CD4-positive, alpha-beta memory T cell (primary cell): ENCODE results near the gene EMILIN2. TPM values are rescaled to one million over a fixed set of nuclear protein-coding genes. Genes with fewer than 3 reads are reported as not detected.
A peak's percentile ranks its signal among the peaks of the same experiment; 100 is the strongest.

Source experiments
- CTCF ChIA-PET: fragments of 350-600 bp; sonication (Branson Sonifier 250); formaldehyde crosslinking; loops from one replicate; lab custom pipeline; 2021; ENCODE audit warnings: inconsistent platforms; ENCODE audit not compliant: partially characterized antibody; lab: Charles Lee
- POLR2A ChIA-PET: fragments of 350-600 bp; sonication (Branson Sonifier 250); formaldehyde crosslinking; loops from one replicate; lab custom pipeline; 2021; ENCODE audit not compliant: partially characterized antibody; lab: Charles Lee
- DNase-seq, 5 donors: peaks; one replicate each; pipeline versions ENCODE4 v3.0.0 to v3.0.0-alpha.2; 2020 to 2022; ENCODE audit warnings: mixed read lengths in 1 of 5
- H3K27ac ChIP-seq: one replicate; pipeline ENCODE4 v1.7.0; 2013; ENCODE audit warnings: low read depth, low read length
- H3K27me3 ChIP-seq: 2 replicates; pipeline ENCODE4 v1.7.0; 2013; ENCODE audit warnings: mild to moderate bottlenecking, low read length, moderate library complexity; ENCODE audit not compliant: insufficient read depth
- H3K36me3 ChIP-seq: 2 replicates; pipeline ENCODE4 v1.7.0; 2013; ENCODE audit warnings: mild to moderate bottlenecking, low read length, moderate library complexity; ENCODE audit not compliant: insufficient read depth
- H3K4me1 ChIP-seq: 2 replicates; pipeline ENCODE4 v1.7.0; 2013; ENCODE audit warnings: mild to moderate bottlenecking, low read length, moderate library complexity; ENCODE audit not compliant: insufficient read depth
- H3K4me3 ChIP-seq, 2 donors: one replicate each; pipeline ENCODE4 v1.7.0; 2013; ENCODE audit warnings: low read length in 2 of 2, mild to moderate bottlenecking in 1 of 2
- H3K9me3 ChIP-seq, 2 donors: one replicate each; pipeline ENCODE4 v1.7.0; 2013; ENCODE audit warnings: low read length in 2 of 2, control low read depth in 1 of 2; ENCODE audit not compliant: control insufficient read depth in 1 of 2
- H3K27ac Mint-ChIP-seq, 7 donors: one replicate each; pipeline ENCODE4 v1.8.0; 2020 to 2021; ENCODE audit warnings: mixed read lengths in 7 of 7, mild to moderate bottlenecking in 6 of 7, inconsistent platforms in 3 of 7, moderate library complexity in 3 of 7
- H3K27me3 Mint-ChIP-seq, 2 donors: one replicate each; pipeline ENCODE4 v1.8.0; 2020 to 2021; ENCODE audit warnings: mixed read lengths in 2 of 2
- H3K36me3 Mint-ChIP-seq, 2 donors: one replicate each; pipeline ENCODE4 v1.8.0; 2020 to 2021; ENCODE audit warnings: mixed read lengths in 2 of 2, inconsistent platforms in 1 of 2, mild to moderate bottlenecking in 1 of 2
- H3K4me1 Mint-ChIP-seq, 4 donors: one replicate each; pipeline ENCODE4 v1.8.0; 2020 to 2021; ENCODE audit warnings: mixed read lengths in 4 of 4, mild to moderate bottlenecking in 1 of 4
- H3K4me3 Mint-ChIP-seq, 8 donors: one replicate each; pipeline ENCODE4 v1.8.0; 2020 to 2021; ENCODE audit warnings: mixed read lengths in 8 of 8, mild to moderate bottlenecking in 7 of 8, moderate library complexity in 6 of 8, inconsistent platforms in 3 of 8
- H3K9me3 Mint-ChIP-seq, 8 donors: one replicate each; pipeline ENCODE4 v1.8.0; 2020 to 2021; ENCODE audit warnings: mixed read lengths in 8 of 8, mild to moderate bottlenecking in 5 of 8, inconsistent platforms in 3 of 8, moderate library complexity in 1 of 8
- intact Hi-C: fragments of 100-400 bp; cut with micrococcal nuclease; formaldehyde crosslinking; loops from one replicate; pipeline ENCODE4 v1.15.1; 2023
- polyA plus RNA-seq, 2 donors: library from polyadenylated mRNA; unstranded; fragments of 300-500 nt; fragmentation: Illumina TruSeq; gene quantifications; one replicate each; pipeline ENCODE4 v1.2.3, GENCODE V29; 2021
- total RNA-seq, 2 experiments: library from RNA; stranded (reverse); gene quantifications; one replicate each; pipeline ENCODE4 v1.2.3, GENCODE V29; 2021

Gene EMILIN2
- total and polyA plus RNA-seq, 4 experiments from 2014 or later = 4.9 to 11.4 (median 8.6) TPM

DNA sequence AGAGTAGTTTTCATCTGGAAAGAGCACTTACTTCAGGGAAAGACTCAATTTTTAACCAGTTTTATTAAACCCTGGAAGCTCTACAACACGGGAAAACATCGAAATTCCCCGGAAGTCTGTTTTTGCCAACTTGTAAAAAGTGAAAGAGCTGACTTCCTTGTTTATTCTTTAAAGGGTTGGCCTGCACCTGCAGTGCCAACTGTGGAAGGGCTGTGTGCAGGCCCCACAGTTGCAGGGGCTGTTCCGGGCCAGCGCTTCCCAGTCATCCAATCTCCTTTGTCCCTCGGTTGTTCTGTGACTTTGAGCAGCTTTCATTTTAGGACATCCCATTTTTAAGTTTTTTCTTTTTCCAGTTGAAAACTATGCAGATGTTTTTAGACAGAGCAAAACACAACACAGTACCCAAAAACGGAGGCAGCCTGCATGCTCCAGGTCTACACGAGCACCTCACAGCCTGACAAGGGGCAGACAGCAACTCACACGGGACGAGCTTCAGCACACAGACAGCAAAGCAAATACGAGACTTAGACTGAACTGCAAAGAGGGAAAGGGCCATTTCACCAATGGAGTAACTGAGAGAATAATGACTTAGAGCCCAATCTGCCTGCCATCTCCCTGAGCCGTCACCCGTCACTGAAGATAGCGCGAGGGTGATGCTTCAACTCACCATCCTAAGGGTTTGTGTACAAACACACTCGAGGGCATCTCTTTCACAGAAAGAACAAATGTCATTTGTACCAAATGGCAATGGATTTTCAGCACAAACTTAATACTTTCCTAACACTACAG, 70.6 kb downstream of the EMILIN2 start:
- no peaks in the 10 kb centered on the region for H3K9me3 ChIP-seq
- peaks cover 0 to 6% (median 0%) of the 10 kb centered on the region in 8 donors for H3K9me3 Mint-ChIP-seq
- no peak overlapping the region for H3K4me3 Mint-ChIP-seq
- ChIA-PET CTCF (interaction anchor here (0.8 to 1.3 kb wide), 3 partner anchors 11 to 234 kb away, joined by 3 read pairs; no protein-coding TSS in a partner anchor), POLR2A (interaction anchor here (0.6 to 1.4 kb wide), 2 partner anchors 24 to 27 kb away, joined by 3 read pairs; no protein-coding TSS in a partner anchor)
- intact Hi-C loops = no loop called here
- no peak overlapping the region for H3K27ac ChIP-seq
- H3K4me1 Mint-ChIP-seq = peaks cover 9 to 27% (median 12%) of the 10 kb centered on the region in 4 donors
- no peak overlapping the region for H3K4me3 ChIP-seq
- peaks cover 58 to 86% of the 10 kb centered on the region in 2 donors for H3K36me3 Mint-ChIP-seq
- H3K27ac Mint-ChIP-seq = peak overlapping the region; percentile 67 to 86 (median 82)
- H3K36me3 ChIP-seq = peaks cover 67% of the 10 kb centered on the region
- H3K27me3 Mint-ChIP-seq = no peaks in the 10 kb centered on the region
- H3K27me3 ChIP-seq = no peaks in the 10 kb centered on the region
- H3K4me1 ChIP-seq = peaks cover 7% of the 10 kb centered on the region
- no peak for DNase-seq

GRCh38 chr18:2918761-2919550, 72.2 kb downstream of the EMILIN2 start:
- DNase-seq = no peak
- peaks cover 0 to 2% (median 0%) of the 10 kb centered on the region in 8 donors for H3K9me3 Mint-ChIP-seq
- H3K27ac Mint-ChIP-seq = peak overlapping the region; percentile 36 to 86 (median 67)
- no peak overlapping the region for H3K4me3 ChIP-seq
- peaks cover 9 to 27% (median 12%) of the 10 kb centered on the region in 4 donors for H3K4me1 Mint-ChIP-seq
- no peak overlapping the region for H3K27ac ChIP-seq
- H3K9me3 ChIP-seq = no peaks in the 10 kb centered on the region
- peaks cover 60 to 93% of the 10 kb centered on the region in 2 donors for H3K36me3 Mint-ChIP-seq
- peaks cover 80% of the 10 kb centered on the region for H3K36me3 ChIP-seq
- H3K27me3 Mint-ChIP-seq = no peaks in the 10 kb centered on the region
- H3K27me3 ChIP-seq = no peaks in the 10 kb centered on the region
- ChIA-PET POLR2A (no interaction called here), CTCF (interaction anchor here (0.9 to 2.5 kb wide), 5 partner anchors 10 to 233 kb away, joined by 3 to 9 read pairs (median 3); no protein-coding TSS in a partner anchor)
- H3K4me3 Mint-ChIP-seq = no peak overlapping the region
- peaks cover 7% of the 10 kb centered on the region for H3K4me1 ChIP-seq
- intact Hi-C loops = no loop called here

GRCh38 chr18:2919600-2919999, 72.8 kb downstream of the EMILIN2 start:
- CTCF ChIA-PET = interaction anchor here (1.0 to 2.5 kb wide), 6 partner anchors 9 to 232 kb away, joined by 3 to 9 read pairs (median 3); no protein-coding TSS in a partner anchor
- Histone ChIP-seq H3K27ac (no peak overlapping the region), H3K4me3 (no peak overlapping the region), H3K27me3 (no peaks in the 10 kb centered on the region), H3K4me1 (peaks cover 7% of the 10 kb centered on the region), H3K36me3 (peaks cover 81% of the 10 kb centered on the region), H3K9me3 (no peaks in the 10 kb centered on the region)
- POLR2A ChIA-PET = interaction anchor here (1.1 kb wide), 1 partner anchor 12 kb away, joined by 4 read pairs; no protein-coding TSS in a partner anchor
- H3K4me3 Mint-ChIP-seq = no peak overlapping the region
- H3K4me1 Mint-ChIP-seq = peaks cover 9 to 27% (median 12%) of the 10 kb centered on the region in 4 donors
- no peak for DNase-seq
- peaks cover 62 to 93% of the 10 kb centered on the region in 2 donors for H3K36me3 Mint-ChIP-seq
- H3K9me3 Mint-ChIP-seq = peaks cover 0 to 2% (median 0%) of the 10 kb centered on the region in 8 donors
- H3K27me3 Mint-ChIP-seq = no peaks in the 10 kb centered on the region
- H3K27ac Mint-ChIP-seq = peak overlapping the region in 1 of 7 donors; percentile 35
- intact Hi-C loops = no loop called here

- Histone ChIP-seq H3K9me3 (no peaks in the 10 kb centered on the region), H3K4me3 (no peak overlapping the region), H3K36me3 (peaks cover 82% of the 10 kb centered on the region), H3K27ac (no peak overlapping the region), H3K27me3 (no peaks in the 10 kb centered on the region), H3K4me1 (peaks cover 7% of the 10 kb centered on the region)
- POLR2A ChIA-PET = interaction anchor here (1.1 kb wide), 1 partner anchor 13 kb away, joined by 4 read pairs; no protein-coding TSS in a partner anchor
- no peak for DNase-seq
- intact Hi-C loops = no loop called here
- H3K36me3 Mint-ChIP-seq = peaks cover 66 to 93% of the 10 kb centered on the region in 2 donors
- CTCF ChIA-PET = interaction anchor here (1.0 to 2.5 kb wide), 5 partner anchors 9 to 231 kb away, joined by 3 to 9 read pairs (median 3); no protein-coding TSS in a partner anchor
- H3K9me3 Mint-ChIP-seq = peaks cover 0 to 2% (median 0%) of the 10 kb centered on the region in 8 donors
- H3K27ac Mint-ChIP-seq = peak overlapping the region in 3 of 7 donors; percentile 29 to 82 (median 57)
- peaks cover 9 to 27% (median 12%) of the 10 kb centered on the region in 4 donors for H3K4me1 Mint-ChIP-seq
- H3K27me3 Mint-ChIP-seq = no peaks in the 10 kb centered on the region
- no peak overlapping the region for H3K4me3 Mint-ChIP-seq
Observed at GRCh38 chr18:2920027-2920426, 73.2 kb downstream of the EMILIN2 start.

DNA sequence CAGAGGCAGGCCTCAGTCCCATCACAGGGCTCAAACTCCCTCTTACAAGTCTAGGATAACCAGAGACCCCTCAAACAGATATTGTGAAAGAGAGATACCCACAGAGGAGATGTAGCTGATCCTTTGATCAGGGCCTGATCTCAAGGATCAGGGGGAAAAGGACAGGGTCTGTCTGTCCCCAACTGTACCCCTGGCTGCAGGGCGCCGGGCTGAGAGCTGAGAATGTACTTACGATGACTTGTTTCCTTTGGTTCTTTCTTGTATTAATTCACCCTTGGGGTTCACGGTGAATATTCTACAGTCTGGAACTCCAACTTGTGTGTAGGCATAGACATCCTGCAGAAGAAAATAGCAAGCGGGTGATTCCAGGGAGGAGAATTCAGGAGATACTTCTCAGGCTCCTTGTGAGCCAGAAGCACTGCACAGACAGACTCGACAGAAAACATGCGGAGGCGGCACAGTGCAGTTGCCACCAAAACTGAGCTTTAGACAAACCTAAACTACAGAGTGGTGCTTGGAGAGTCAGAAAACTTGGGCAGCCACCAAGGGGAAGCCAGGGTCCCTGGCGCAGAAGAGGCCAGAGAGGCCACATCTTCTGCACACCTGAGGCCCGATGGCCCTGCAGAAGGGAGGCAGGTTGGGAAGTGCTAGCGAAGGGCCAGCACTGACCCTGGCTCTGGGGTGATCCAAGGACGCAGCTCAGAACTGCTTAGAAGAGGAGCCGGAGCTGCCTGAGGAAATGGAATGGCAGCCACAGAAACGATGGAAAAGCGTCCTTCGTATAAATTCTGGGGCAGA, 73.9 kb downstream of the EMILIN2 start:
- Mint-ChIP-seq H3K27ac (peak overlapping the region; percentile 35 to 82 (median 57)), H3K36me3 (peaks cover 72 to 96% of the 10 kb centered on the region in 2 donors), H3K4me1 (peaks cover 9 to 27% (median 12%) of the 10 kb centered on the region in 4 donors), H3K4me3 (no peak overlapping the region), H3K9me3 (peaks cover 0 to 2% (median 0%) of the 10 kb centered on the region in 8 donors), H3K27me3 (no peaks in the 10 kb centered on the region)
- Histone ChIP-seq H3K27ac (no peak overlapping the region), H3K4me3 (no peak overlapping the region), H3K9me3 (no peaks in the 10 kb centered on the region), H3K4me1 (peaks cover 7% of the 10 kb centered on the region), H3K27me3 (no peaks in the 10 kb centered on the region), H3K36me3 (peaks cover 87% of the 10 kb centered on the region)
- POLR2A ChIA-PET = interaction anchor here (1.0 to 1.1 kb wide), 2 partner anchors 8 to 13 kb away, joined by 4 read pairs; no protein-coding TSS in a partner anchor
- CTCF ChIA-PET = interaction anchor here (1.0 to 2.5 kb wide), 4 partner anchors 65 to 231 kb away, joined by 3 to 9 read pairs (median 3); no protein-coding TSS in a partner anchor
- intact Hi-C loops = no loop called here
- DNase-seq = no peak

DNA sequence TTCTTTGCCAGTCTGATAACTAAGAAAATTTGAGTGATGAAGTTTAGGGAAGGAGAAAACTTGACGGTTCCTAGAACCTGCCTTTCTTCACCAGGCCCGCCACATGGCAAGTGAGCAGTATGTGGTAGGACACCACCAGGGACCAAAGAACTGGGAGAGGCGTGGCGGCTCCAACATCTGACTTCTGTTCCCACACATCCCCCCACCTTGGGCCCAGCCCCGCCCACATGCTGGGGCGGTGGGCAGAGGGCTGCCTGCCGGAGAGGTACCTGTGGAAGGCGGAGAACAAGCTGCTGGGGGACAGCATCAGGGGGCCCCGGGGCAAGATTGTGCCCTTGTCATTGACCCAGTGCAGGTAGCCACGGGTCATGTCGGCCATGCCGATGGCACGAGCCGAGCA, 75.0 kb downstream of the EMILIN2 start:
- CTCF ChIA-PET = no interaction called here
- no peak overlapping the region for H3K27ac ChIP-seq
- H3K36me3 Mint-ChIP-seq = peaks cover 76 to 96% of the 10 kb centered on the region in 2 donors

More for the DNA sequence above, 75.0 kb downstream of the EMILIN2 start:
- H3K27me3 ChIP-seq = no peaks in the 10 kb centered on the region
- Mint-ChIP-seq H3K27me3 (no peaks in the 10 kb centered on the region), H3K9me3 (peaks cover 0 to 2% (median 0%) of the 10 kb centered on the region in 8 donors), H3K4me1 (peaks cover 7 to 19% (median 9%) of the 10 kb centered on the region in 4 donors), H3K27ac (peak overlapping the region in 4 of 7 donors; percentile 8 to 74 (median 38)), H3K4me3 (no peak overlapping the region)
- POLR2A ChIA-PET = no interaction called here
- peaks cover 7% of the 10 kb centered on the region for H3K4me1 ChIP-seq
- no peaks in the 10 kb centered on the region for H3K9me3 ChIP-seq
- intact Hi-C loops = no loop called here
- H3K4me3 ChIP-seq = no peak overlapping the region
- H3K36me3 ChIP-seq = peaks cover 89% of the 10 kb centered on the region
- no peak for DNase-seq
